ENCODE measurements around the gene ARL14EP.

- TF ChIP-seq POLR2A (IDR thresholded peaks at IDR 0.05) (no peak), CTCF (IDR thresholded peaks at IDR 0.05) (no peak)
These were observed 22.7 kb downstream of the ARL14EP start for GRCh38 chr11:30345644-30346043.

All from breast epithelium (tissue), 3 donors.